Glomerular visceral epithelial cell (primary cell): Measurements from ENCODE around the gene AGPS.
"Not testable (repeated sequence)": the region's sequence is repeated elsewhere in the genome, so short reads cannot be mapped to it uniquely, and the experiment has no call there.

Source experiments
- DNase-seq: peaks from one replicate; pipeline ENCODE4 v3.0.0-alpha.2; 2016; ENCODE audit errors: extremely low spot score

Gene AGPS

GRCh38 chr2:177419274-177419673 is 26.7 kb downstream of the AGPS start:
- no peak for DNase-seq

DNA sequence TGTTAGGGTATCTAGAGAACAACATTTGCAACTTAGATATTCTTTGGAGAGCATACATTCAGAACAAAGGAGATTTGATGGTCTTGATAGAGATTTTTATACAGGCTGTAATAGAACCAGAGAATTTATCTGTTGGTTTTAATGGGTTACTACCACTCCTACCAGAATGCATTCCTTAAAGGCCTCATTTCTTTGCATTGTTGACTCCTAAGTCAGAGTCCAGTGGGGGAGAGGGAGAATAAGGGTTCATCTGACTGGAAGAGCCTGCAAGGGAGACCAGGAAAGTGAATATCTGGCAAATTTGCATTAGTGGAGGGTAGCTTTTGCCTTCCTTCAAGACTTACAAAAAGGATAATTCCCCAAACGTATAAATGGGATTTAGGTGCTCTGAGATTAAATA is 29.7 kb downstream of the AGPS start:
- DNase-seq, result no peak

- not testable (repeated sequence) for DNase-seq
Observed at GRCh38 chr2:177424120-177424519, 31.5 kb downstream of the AGPS start.

DNA sequence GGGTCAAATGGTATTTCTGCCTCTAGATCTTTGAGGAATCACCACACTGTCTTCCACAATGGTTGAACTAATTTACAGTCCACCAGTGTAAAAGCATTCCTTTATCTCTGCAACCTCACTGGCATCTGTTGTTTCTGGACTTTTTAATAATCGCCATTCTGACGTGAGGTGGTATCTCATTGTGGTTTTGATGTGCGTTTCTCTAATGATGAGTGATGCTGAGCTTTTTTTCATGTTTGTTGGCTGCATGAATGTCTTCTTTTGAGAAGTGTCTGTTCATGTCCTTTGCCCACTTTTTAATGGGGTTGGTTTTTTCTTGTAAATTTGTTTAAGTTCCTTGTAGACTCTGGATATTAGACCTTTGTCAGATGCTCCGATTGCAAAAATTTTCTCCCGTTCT is 32.0 kb downstream of the AGPS start:
- not testable (repeated sequence) for DNase-seq

DNA sequence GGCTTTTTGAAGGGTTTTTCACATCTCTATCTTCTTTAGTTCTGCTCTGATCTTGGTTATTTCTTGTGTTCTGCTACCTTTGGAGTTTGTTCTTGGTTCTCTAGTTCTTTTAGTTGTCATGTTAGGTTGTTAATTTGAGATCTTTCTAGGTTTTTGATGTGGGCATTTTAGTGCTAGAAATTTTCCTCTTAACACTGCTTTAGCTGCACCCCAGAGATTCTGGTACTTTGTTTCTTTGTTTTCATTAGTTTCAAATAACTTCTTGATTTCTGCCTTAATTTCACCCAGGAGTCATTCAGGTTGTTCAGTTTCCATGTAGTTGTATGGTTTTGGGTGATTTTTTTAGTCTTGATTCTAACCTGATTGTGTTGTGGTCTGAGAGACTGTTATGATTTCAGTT is 34.7 kb downstream of the AGPS start:
- no peak for DNase-seq

DNA sequence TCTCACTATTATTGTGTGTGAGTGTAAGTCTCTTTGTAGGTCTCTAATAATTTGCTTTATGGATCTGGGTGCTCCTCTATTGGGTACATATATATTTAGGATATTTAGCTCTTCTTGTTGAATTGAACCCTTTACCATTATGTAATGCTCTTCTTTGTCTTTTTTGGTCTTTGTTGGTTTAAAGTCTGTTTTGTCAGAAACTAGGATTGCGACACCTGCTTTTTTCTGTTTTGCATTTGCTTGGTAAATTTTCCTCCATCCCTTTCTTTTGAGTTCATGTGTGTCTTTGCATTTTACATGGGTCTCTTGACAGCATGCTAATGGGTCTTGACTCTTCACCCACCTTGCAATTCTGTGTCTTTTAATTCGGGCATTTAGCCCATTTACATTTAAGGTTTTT is 35.4 kb downstream of the AGPS start:
- not testable (repeated sequence) for DNase-seq

- DNase-seq, result peak; percentile 96
Observed at GRCh38 chr2:177429688-177430325, 37.2 kb downstream of the AGPS start.

- DNase-seq, result no peak
Observed at GRCh38 chr2:177430411-177430810, 37.8 kb downstream of the AGPS start.

DNA sequence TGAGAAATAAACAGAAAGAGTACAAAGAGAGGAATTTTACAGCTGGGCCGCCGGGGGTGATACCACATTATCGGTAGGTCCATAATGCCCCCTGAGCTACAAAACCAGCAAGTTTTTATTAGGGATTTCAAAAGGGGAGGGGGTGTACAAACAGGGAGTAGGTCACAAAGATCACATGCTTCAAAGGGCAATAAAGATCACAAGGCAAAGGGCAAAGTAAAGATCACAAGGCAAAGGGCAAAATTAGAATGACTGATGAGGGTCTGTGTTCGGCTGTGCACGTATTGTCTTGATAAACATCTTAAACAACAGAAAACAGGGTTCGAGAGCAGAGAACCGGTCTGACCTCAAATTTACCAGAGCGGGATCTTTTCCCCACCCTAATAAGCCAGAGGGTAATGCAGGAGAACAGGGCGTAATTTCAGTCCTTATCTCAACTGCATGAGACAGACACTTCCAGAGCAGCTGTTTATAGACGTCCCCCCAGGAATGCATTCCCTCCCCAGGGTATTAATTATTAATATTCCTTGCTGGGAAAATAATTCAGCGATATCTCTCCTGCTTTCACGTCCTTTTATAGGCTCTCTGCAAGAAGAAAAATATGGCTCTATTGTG is 38.6 kb downstream of the AGPS start:
- not testable (repeated sequence) for DNase-seq

GRCh38 chr2:177432703-177433102 is 40.1 kb downstream of the AGPS start:
- DNase-seq, result no peak

GRCh38 chr2:177433402-177433801 is 40.8 kb downstream of the AGPS start:
- DNase-seq, result no peak

- no peak for DNase-seq
Observed at GRCh38 chr2:177434475-177434874, 41.9 kb downstream of the AGPS start.

DNA sequence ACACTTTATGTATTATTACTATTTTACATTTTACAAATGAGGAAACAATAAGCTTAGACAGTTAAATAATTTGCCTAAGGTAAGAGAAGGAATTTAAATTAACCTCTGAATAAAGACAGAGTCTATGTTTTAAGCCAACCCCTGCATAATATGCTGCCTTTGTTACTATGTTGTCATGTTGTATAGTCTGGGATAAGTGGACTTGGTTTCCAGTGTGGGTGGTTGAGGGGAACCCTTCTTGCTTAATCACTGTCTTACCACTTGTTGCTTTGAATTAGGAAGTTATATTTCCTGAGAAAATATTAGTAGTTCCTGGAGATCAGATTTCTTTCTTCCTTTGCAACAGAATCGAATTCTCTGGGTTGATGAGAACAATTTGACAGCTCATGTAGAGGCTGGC is 52.6 kb downstream of the AGPS start:
- DNase-seq, result no peak

- DNase-seq, result no peak
Observed at GRCh38 chr2:177448031-177448430, 55.5 kb downstream of the AGPS start.

DNA sequence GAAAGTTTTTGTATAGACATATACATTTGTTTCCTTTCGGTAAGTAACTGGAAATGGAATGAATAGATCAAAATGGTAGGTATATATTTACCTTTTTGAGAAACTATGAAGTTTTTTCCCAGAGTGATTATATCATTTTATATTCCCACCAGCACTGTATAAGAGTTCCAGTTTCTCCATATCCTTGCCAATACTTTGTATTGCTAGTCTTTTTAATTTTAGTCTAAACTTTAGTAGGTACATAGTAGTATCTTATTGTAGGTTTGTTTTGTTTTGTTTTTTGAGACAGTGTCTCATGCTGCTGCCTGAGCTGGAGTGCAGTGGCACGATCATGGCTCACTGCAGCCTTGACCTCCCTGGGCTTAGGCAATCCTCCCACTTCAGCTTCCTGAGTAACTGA is 56.6 kb downstream of the AGPS start:
- no peak for DNase-seq

- no peak for DNase-seq
Observed at GRCh38 chr2:177455187-177455586, 62.6 kb downstream of the AGPS start.

DNA sequence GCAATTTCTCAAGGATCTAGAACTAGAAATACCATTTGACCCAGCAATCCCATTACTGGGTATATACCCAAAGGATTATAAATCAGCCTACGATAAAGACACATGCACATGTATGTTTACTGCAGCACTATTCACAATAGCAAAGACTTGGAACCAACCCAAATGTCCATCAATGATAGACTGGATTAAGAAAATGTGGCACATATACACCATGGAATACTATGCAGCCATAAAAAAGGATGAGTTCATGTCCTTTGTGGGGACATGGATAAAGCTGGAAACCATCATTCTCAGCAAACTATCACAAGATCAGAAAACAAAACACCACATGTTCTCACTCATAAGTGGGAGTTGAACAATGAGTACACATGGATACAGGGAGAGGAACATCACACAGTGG is 67.2 kb downstream of the AGPS start:
- DNase-seq, result not testable (repeated sequence)

- no peak for DNase-seq
Observed at GRCh38 chr2:177460973-177461585, 68.5 kb downstream of the AGPS start.

DNA sequence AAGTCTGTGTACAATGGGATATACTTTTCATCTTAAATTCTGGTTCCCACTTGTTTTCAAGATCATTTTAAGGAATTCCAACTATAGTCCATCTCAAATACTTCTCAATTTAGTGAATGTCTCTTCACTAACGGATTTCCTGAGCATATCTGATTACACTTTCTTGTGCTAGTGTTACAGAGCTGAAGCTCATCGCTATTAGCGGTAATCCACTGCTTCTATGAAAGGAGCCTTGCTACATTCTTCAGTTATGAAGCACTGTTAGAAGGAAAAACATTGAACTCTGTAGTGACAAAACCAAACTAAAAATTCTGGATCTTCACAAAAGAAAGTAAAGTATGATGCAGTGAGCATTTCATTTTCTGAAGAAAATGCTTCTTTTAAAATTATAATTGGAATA is 72.0 kb downstream of the AGPS start:
- no peak for DNase-seq

GRCh38 chr2:177465400-177466138 is 73.0 kb downstream of the AGPS start:
- DNase-seq, result no peak

GRCh38 chr2:177466337-177467195 is 74.0 kb downstream of the AGPS start:
- peak; percentile 11 for DNase-seq

GRCh38 chr2:177467646-177468045 is 75.1 kb downstream of the AGPS start:
- DNase-seq, result no peak
